GM19193 (cell line): ENCODE results near the gene LAMB3.

Experiments
- POLR2A ChIP-seq: IDR thresholded peaks from 4 replicates; pipeline ENCODE4 v1.6.1; 2011; ENCODE audit not compliant: insufficient read depth, insufficient read length; ENCODE audit errors: extremely low read depth

Gene LAMB3

GRCh38 chr1:209648931-209649776 lies 3.1 kb downstream of the LAMB3 start:
- TF ChIP-seq POLR2A, result no peak

- no peak for TF ChIP-seq POLR2A
These were observed 3.9 kb downstream of the LAMB3 start for GRCh38 chr1:209648346-209648745.

GRCh38 chr1:209647156-209647555 lies 5.1 kb downstream of the LAMB3 start:
- no peak for TF ChIP-seq POLR2A

- no peak for TF ChIP-seq POLR2A
These were observed 5.7 kb downstream of the LAMB3 start for GRCh38 chr1:209646558-209646957.

GRCh38 chr1:209645574-209646452 lies 6.4 kb downstream of the LAMB3 start:
- no peak for TF ChIP-seq POLR2A

GRCh38 chr1:209643285-209644020 lies 8.8 kb downstream of the LAMB3 start:
- no peak for TF ChIP-seq POLR2A

- no peak for TF ChIP-seq POLR2A
These were observed 9.4 kb downstream of the LAMB3 start for GRCh38 chr1:209642816-209643215.

GRCh38 chr1:209641832-209642172 lies 10.4 kb downstream of the LAMB3 start:
- no peak for TF ChIP-seq POLR2A

- no peak for TF ChIP-seq POLR2A
These were observed 16.4 kb downstream of the LAMB3 start for GRCh38 chr1:209635850-209636249.

GRCh38 chr1:209634005-209634737 lies 18.1 kb downstream of the LAMB3 start:
- TF ChIP-seq POLR2A, result no peak

GRCh38 chr1:209633335-209633997 lies 18.8 kb downstream of the LAMB3 start:
- TF ChIP-seq POLR2A, result no peak

GRCh38 chr1:209630383-209631225 lies 21.6 kb downstream of the LAMB3 start:
- TF ChIP-seq POLR2A, result no peak
